Skeletal muscle cell (primary cell): Measurements from ENCODE around the gene BRD8.

Experiments used
- DNase-seq: peaks from one replicate; pipeline ENCODE4 v3.0.0-alpha.2; 2010; ENCODE audit warnings: low read depth
- H3K4me3 ChIP-seq: 2 replicates; pipeline ENCODE4 v1.5.1; 2011; ENCODE audit warnings: low read depth, mild to moderate bottlenecking, control low read depth, low read length, moderate library complexity

Gene BRD8

GRCh38 chr5:138109463-138110265 is 68.8 kb downstream of the BRD8 start:
- DNase-seq, result no peak
- no peak overlapping the region for H3K4me3 ChIP-seq

- H3K4me3 ChIP-seq, result no peak overlapping the region
- no peak for DNase-seq
These were observed 71.2 kb downstream of the BRD8 start for GRCh38 chr5:138107213-138107612.

GRCh38 chr5:138105709-138106108 is 72.7 kb downstream of the BRD8 start:
- no peak for DNase-seq
- no peak overlapping the region for H3K4me3 ChIP-seq

GRCh38 chr5:138103319-138103637 is 75.2 kb downstream of the BRD8 start:
- no peak overlapping the region for H3K4me3 ChIP-seq
- DNase-seq, result no peak

- no peak overlapping the region for H3K4me3 ChIP-seq
- DNase-seq, result no peak
These were observed 75.7 kb downstream of the BRD8 start for GRCh38 chr5:138102454-138103318.

- H3K4me3 ChIP-seq, result no peak overlapping the region
- no peak for DNase-seq
These were observed 81.2 kb downstream of the BRD8 start for GRCh38 chr5:138096997-138097828.

- no peak for DNase-seq
These were observed 82.1 kb downstream of the BRD8 start for GRCh38 chr5:138096363-138096762.

GRCh38 chr5:138095100-138095907 is 83.1 kb downstream of the BRD8 start:
- H3K4me3 ChIP-seq, result no peak overlapping the region
- DNase-seq, result no peak

More at GRCh38 chr5:138096363-138096762, 82.1 kb downstream of the BRD8 start:
- no peak overlapping the region for H3K4me3 ChIP-seq

- no peak overlapping the region for H3K4me3 ChIP-seq
- no peak for DNase-seq
These were observed 85.4 kb downstream of the BRD8 start for GRCh38 chr5:138093036-138093435.

GRCh38 chr5:138092301-138092700 is 86.1 kb downstream of the BRD8 start:
- no peak overlapping the region for H3K4me3 ChIP-seq
- no peak for DNase-seq

- DNase-seq, result no peak
These were observed 86.7 kb downstream of the BRD8 start for GRCh38 chr5:138091685-138092084.

More at GRCh38 chr5:138091685-138092084, 86.7 kb downstream of the BRD8 start:
- H3K4me3 ChIP-seq, result no peak overlapping the region
